Measurements from ENCODE around the gene AMBRA1. TPM values are rescaled to one million over a fixed set of nuclear protein-coding genes. Genes with fewer than 3 reads are reported as not detected.

The AMBRA1 gene
- 29.1 TPM for total RNA-seq

GRCh38 chr11:46593550-46594373, at the start of gene AMBRA1:
Gene AMBRA1 (minus strand): TSS chr11:46594023. CDS start chr11:46548380, 45,643 bp downstream.
- Histone ChIP-seq H3K4me3 (ENCODE audit: low read length) (peak within 1 kb of the TSS; percentile 92), H3K9me3 (ENCODE audit: low read depth, low read length) (no peaks in the 10 kb centered on the region), H3K27me3 (ENCODE audit: insufficient read depth, low read length) (no peaks in the 10 kb centered on the region), H3K4me1 (ENCODE audit: insufficient read depth, low read length) (peaks cover 32% of the 10 kb centered on the region)

- Histone ChIP-seq H3K27me3 (ENCODE audit: insufficient read depth, low read length) (no peaks in the 10 kb centered on the region), H3K9me3 (ENCODE audit: low read depth, low read length) (no peaks in the 10 kb centered on the region), H3K4me3 (ENCODE audit: low read length) (no peak overlapping the region), H3K4me1 (ENCODE audit: insufficient read depth, low read length) (no peaks in the 10 kb centered on the region)
These were observed 49.7 kb upstream of the AMBRA1 start for GRCh38 chr11:46643531-46643930.

GRCh38 chr11:46642627-46643335, 49.0 kb upstream of the AMBRA1 start:
- Histone ChIP-seq H3K27me3 (ENCODE audit: insufficient read depth, low read length) (no peaks in the 10 kb centered on the region), H3K9me3 (ENCODE audit: low read depth, low read length) (no peaks in the 10 kb centered on the region), H3K4me1 (ENCODE audit: insufficient read depth, low read length) (no peaks in the 10 kb centered on the region), H3K4me3 (ENCODE audit: low read length) (no peak overlapping the region)

- H3K9me3 ChIP-seq (ENCODE audit: low read depth, low read length): no peaks in the 10 kb centered on the region
- H3K4me3 ChIP-seq (ENCODE audit: low read length): no peak overlapping the region
- no peaks in the 10 kb centered on the region for H3K27me3 ChIP-seq (ENCODE audit: insufficient read depth, low read length)
- H3K4me1 ChIP-seq (ENCODE audit: insufficient read depth, low read length): no peaks in the 10 kb centered on the region
These were observed 47.8 kb upstream of the AMBRA1 start for GRCh38 chr11:46641639-46642038.

- Histone ChIP-seq H3K4me1 (ENCODE audit: insufficient read depth, low read length) (no peaks in the 10 kb centered on the region), H3K4me3 (ENCODE audit: low read length) (no peak overlapping the region), H3K9me3 (ENCODE audit: low read depth, low read length) (no peaks in the 10 kb centered on the region)
These were observed 46.4 kb upstream of the AMBRA1 start for GRCh38 chr11:46640036-46640788.

GRCh38 chr11:46639197-46639839, 45.5 kb upstream of the AMBRA1 start:
- no peak overlapping the region for H3K4me3 ChIP-seq (ENCODE audit: low read length)
- H3K4me1 ChIP-seq (ENCODE audit: insufficient read depth, low read length): no peaks in the 10 kb centered on the region
- no peaks in the 10 kb centered on the region for H3K9me3 ChIP-seq (ENCODE audit: low read depth, low read length)
- H3K27me3 ChIP-seq (ENCODE audit: insufficient read depth, low read length): no peaks in the 10 kb centered on the region

More at GRCh38 chr11:46640036-46640788, 46.4 kb upstream of the AMBRA1 start:
- H3K27me3 ChIP-seq (ENCODE audit: insufficient read depth, low read length): no peaks in the 10 kb centered on the region

- Histone ChIP-seq H3K4me1 (ENCODE audit: insufficient read depth, low read length) (no peaks in the 10 kb centered on the region), H3K4me3 (ENCODE audit: low read length) (no peak overlapping the region), H3K27me3 (ENCODE audit: insufficient read depth, low read length) (no peaks in the 10 kb centered on the region), H3K9me3 (ENCODE audit: low read depth, low read length) (no peaks in the 10 kb centered on the region)
These were observed 43.7 kb upstream of the AMBRA1 start for GRCh38 chr11:46637546-46637945.

- Histone ChIP-seq H3K4me3 (ENCODE audit: low read length) (no peak overlapping the region), H3K27me3 (ENCODE audit: insufficient read depth, low read length) (no peaks in the 10 kb centered on the region), H3K4me1 (ENCODE audit: insufficient read depth, low read length) (no peaks in the 10 kb centered on the region), H3K9me3 (ENCODE audit: low read depth, low read length) (no peaks in the 10 kb centered on the region)
These were observed 41.8 kb upstream of the AMBRA1 start for GRCh38 chr11:46635557-46636139.

GRCh38 chr11:46633291-46634217, 39.7 kb upstream of the AMBRA1 start:
- H3K4me3 ChIP-seq (ENCODE audit: low read length): no peak overlapping the region
- H3K9me3 ChIP-seq (ENCODE audit: low read depth, low read length): no peaks in the 10 kb centered on the region
- H3K27me3 ChIP-seq (ENCODE audit: insufficient read depth, low read length): no peaks in the 10 kb centered on the region
- no peaks in the 10 kb centered on the region for H3K4me1 ChIP-seq (ENCODE audit: insufficient read depth, low read length)

GRCh38 chr11:46632502-46632901, 38.7 kb upstream of the AMBRA1 start:
- no peaks in the 10 kb centered on the region for H3K27me3 ChIP-seq (ENCODE audit: insufficient read depth, low read length)
- no peak overlapping the region for H3K4me3 ChIP-seq (ENCODE audit: low read length)
- no peaks in the 10 kb centered on the region for H3K4me1 ChIP-seq (ENCODE audit: insufficient read depth, low read length)
- no peaks in the 10 kb centered on the region for H3K9me3 ChIP-seq (ENCODE audit: low read depth, low read length)

- H3K9me3 ChIP-seq (ENCODE audit: low read depth, low read length): no peaks in the 10 kb centered on the region
- H3K4me1 ChIP-seq (ENCODE audit: insufficient read depth, low read length): no peaks in the 10 kb centered on the region
- H3K27me3 ChIP-seq (ENCODE audit: insufficient read depth, low read length): no peaks in the 10 kb centered on the region
- H3K4me3 ChIP-seq (ENCODE audit: low read length): no peak overlapping the region
These were observed 37.9 kb upstream of the AMBRA1 start for GRCh38 chr11:46631676-46632075.

- Histone ChIP-seq H3K4me1 (ENCODE audit: insufficient read depth, low read length) (no peaks in the 10 kb centered on the region), H3K9me3 (ENCODE audit: low read depth, low read length) (no peaks in the 10 kb centered on the region), H3K27me3 (ENCODE audit: insufficient read depth, low read length) (no peaks in the 10 kb centered on the region), H3K4me3 (ENCODE audit: low read length) (no peak overlapping the region)
These were observed 36.4 kb upstream of the AMBRA1 start for GRCh38 chr11:46630237-46630636.

- no peaks in the 10 kb centered on the region for H3K9me3 ChIP-seq (ENCODE audit: low read depth, low read length)
- no peak overlapping the region for H3K4me3 ChIP-seq (ENCODE audit: low read length)
- H3K27me3 ChIP-seq (ENCODE audit: insufficient read depth, low read length): no peaks in the 10 kb centered on the region
- H3K4me1 ChIP-seq (ENCODE audit: insufficient read depth, low read length): no peaks in the 10 kb centered on the region
These were observed 35.1 kb upstream of the AMBRA1 start for GRCh38 chr11:46628961-46629360.

GRCh38 chr11:46625406-46625805, 31.6 kb upstream of the AMBRA1 start:
- Histone ChIP-seq H3K4me3 (ENCODE audit: low read length) (no peak overlapping the region), H3K9me3 (ENCODE audit: low read depth, low read length) (no peaks in the 10 kb centered on the region), H3K27me3 (ENCODE audit: insufficient read depth, low read length) (no peaks in the 10 kb centered on the region), H3K4me1 (ENCODE audit: insufficient read depth, low read length) (no peaks in the 10 kb centered on the region)
